ENCODE results near the gene TTLL13. TPM values are rescaled to one million over a fixed set of nuclear protein-coding genes. Genes with fewer than 3 reads are reported as not detected.

TTLL13 gene
- total and polyA plus RNA-seq, 2 of the 8 experiments (the other 6 are each of a cell fraction or from before 2014, with no cell fraction given): 0.03 TPM; not detected in 1

- no peak overlapping the region for H3K27ac ChIP-seq (ENCODE audit: low read depth, low read length)
- H2BK12ac ChIP-seq (ENCODE audit: low read depth, low read length): no peak overlapping the region
- H3K4me1 ChIP-seq (replicated peaks in 1 of 4; ENCODE audit: control insufficient read depth in 3 of 4, insufficient read depth in 4 of 4, low read length in 3 of 4): peaks cover 0 to 4% (median 0%) of the 10 kb centered on the region in 4 experiments; a peak in 2 of 7 replicates
- 0 out of 2 replicates have a peak overlapping the region, but pooled peaks have one; percentile 95 for H2BK15ac ChIP-seq (ENCODE audit: low read length)
- peaks cover 0 to 3% (median 1%) of the 10 kb centered on the region in 4 experiments; a peak in 1 of 7 replicates for H3K27me3 ChIP-seq (replicated peaks in 1 of 4; ENCODE audit: control insufficient read depth in 3 of 4, extremely low read depth in 1 of 4, insufficient read depth in 3 of 4, low read length in 3 of 4)
- H3K36me3 ChIP-seq (ENCODE audit: control insufficient read depth in 2 of 4, insufficient read depth in 4 of 4, low read length in 3 of 4): no peaks in the 10 kb centered on the region
- peaks cover 0 to 2% of the 10 kb centered on the region in 2 experiments; a peak in 1 of 4 replicates for H3K9me3 ChIP-seq (ENCODE audit: insufficient read depth in 2 of 2, low read depth in 1 of 2, low read length in 1 of 2)
- 80% methylated on average over 6 of the region's 6 CpGs; no CpG with 5 or more reads in 1 of the 2 experiments for WGBS, 2 experiments (ENCODE audit: extremely low coverage in 1 of 2, insufficient coverage in 1 of 2, insufficient read length in 1 of 2, insufficient replicate concordance in 2 of 2, low coverage in 1 of 2, low lambda C conversion rate in 2 of 2, missing lambda C conversion rate in 1 of 2)
- no peaks in the 10 kb centered on the region for H4K20me1 ChIP-seq (replicated peaks in 1 of 2; ENCODE audit: control insufficient read depth in 1 of 2, insufficient read depth in 2 of 2, low read length in 2 of 2)
- no peak overlapping the region for H4K91ac ChIP-seq (replicated peaks; ENCODE audit: insufficient read length, low read length)
- CTCF ChIA-PET (ENCODE audit: partially characterized antibody): interaction anchor here (0.6 to 2.1 kb wide), 16 partner anchors 13 to 327 kb away, joined by 3 to 17 read pairs (median 4); partner anchors contain the start of genes CIB1, GDPGP1 and ZNF774
- no peak overlapping the region for H3K23ac ChIP-seq (ENCODE audit: insufficient read length)
- H3K56ac ChIP-seq (replicated peaks; ENCODE audit: insufficient read length, low read depth, low read length): no peak overlapping the region
- FAIRE-seq (no peak), DNase-seq (ENCODE audit: low read depth in 1 of 2, low spot score in 2 of 2) (no peak)
- H4K8ac ChIP-seq (ENCODE audit: extremely low read depth, insufficient read depth, low read length): no peak overlapping the region; the same call in 1 of the 2 replicates
- no peak overlapping the region for H2AK5ac ChIP-seq (ENCODE audit: low read depth, low read length)
- POLR2A ChIA-PET (ENCODE audit: partially characterized antibody): interaction anchor here (1.0 to 1.9 kb wide), 7 partner anchors 9 to 24 kb away, joined by 3 to 9 read pairs (median 4); partner anchors contain the start of genes CIB1, GDPGP1 and NGRN
- H3K4me3 ChIP-seq (ENCODE audit: extremely low read depth in 1 of 4, insufficient read depth in 2 of 4, low read depth in 3 of 4, low read length in 4 of 4): peak overlapping the region in 1 of 4 experiments; percentile 75; a peak in 2 of 8 replicates
- no peaks in the 10 kb centered on the region for H3K79me2 ChIP-seq (ENCODE audit: control insufficient read depth in 1 of 2, insufficient read depth in 2 of 2, low read length in 2 of 2)
- H3K14ac ChIP-seq (ENCODE audit: insufficient read length): no peak overlapping the region
- no peak overlapping the region for H3K9ac ChIP-seq (replicated peaks in 1 of 4; ENCODE audit: extremely low read depth in 1 of 4, low read depth in 3 of 4, low read length in 3 of 4)
- no peak overlapping the region for H3K18ac ChIP-seq (ENCODE audit: extremely low read depth, low read length)
- H2BK5ac ChIP-seq (ENCODE audit: low read depth, low read length): no peak overlapping the region
- H3K23me2 ChIP-seq (ENCODE audit: low read depth, low read length): peaks cover 2% of the 10 kb centered on the region; the same call in 1 of the 2 replicates
- TF ChIP-seq SP2 (IDR thresholded peaks at IDR 0.05; ENCODE audit: low read length): no peak
- TF ChIP-seq MAX (IDR thresholded peaks at IDR 0.05): 0 out of 2 replicates have a peak, but pooled peaks have one; percentile 11
- no peak; the same call in 1 of the 2 replicates for TF ChIP-seq KDM1A (IDR thresholded peaks at IDR 0.05; ENCODE audit: borderline replicate concordance, low read length)
- no peak overlapping the region for H2BK120ac ChIP-seq (replicated peaks; ENCODE audit: low read depth, low read length)
- H4K5ac ChIP-seq (ENCODE audit: insufficient read length, low read depth, low read length): no peak overlapping the region
- no peak overlapping the region for H2BK20ac ChIP-seq (ENCODE audit: low read length)
- H2AFZ ChIP-seq (ENCODE audit: low read length): no peak overlapping the region
- H3K4ac ChIP-seq (replicated peaks; ENCODE audit: insufficient read length, low read depth, low read length): no peak overlapping the region
- H3K79me1 ChIP-seq (ENCODE audit: low read depth, low read length): no peaks in the 10 kb centered on the region
- peak overlapping the region; percentile 88 to 96; a peak in 3 of 4 replicates for H3K4me2 ChIP-seq (ENCODE audit: insufficient read depth in 1 of 2, low read depth in 2 of 2, low read length in 2 of 2)
Measured at GRCh38 chr15:90248789-90249202, 560 bp upstream of the TTLL13 start.
